HCT116 (cell line): Measurements from ENCODE around the gene SETD3. TPM values are rescaled to one million over a fixed set of nuclear protein-coding genes. Genes with fewer than 3 reads are reported as not detected.

Experiments
- ATAC-seq: fragments of 200-7000 bp; cut with Tn5 transposase; 2 replicates; pipeline ENCODE4 v1.9.1; 2020; ENCODE audit warnings: mild to moderate bottlenecking, moderate library complexity
- BruUV-seq: library from RNA; stranded (reverse); fragments of 400-500 nt; replicated peaks from 2 replicates; lab custom pipeline; 2021; lab: Mats Ljungman, UMichigan
- CTCF ChIA-PET: fragments of 300-600 bp; sonication (Branson Sonifier 250); formaldehyde crosslinking; loops from one replicate; lab custom pipeline; 2021; ENCODE audit warnings: antibody characterized with exemption; lab: Charles Lee
- POLR2A ChIA-PET: fragments of 300-600, 350-600 bp; sonication (Branson Sonifier 250); formaldehyde crosslinking; loops from one replicate; lab custom pipeline; 2021; ENCODE audit warnings: antibody characterized with exemption; lab: Charles Lee
- RAD21 ChIA-PET, 2 experiments: fragments of 300-600 bp; sonication (Branson Sonifier 250); formaldehyde crosslinking; loops; one replicate each; lab custom pipeline; 2023; ENCODE audit warnings: low total read pairs in 2 of 2; ENCODE audit not compliant: uncharacterized antibody in 2 of 2, unreplicated experiment in 2 of 2, low non-redundant PET in 1 of 2; lab: Charles Lee
- DNase-seq: peaks from one replicate; pipeline ENCODE4 v3.0.0-alpha.2; 2010; ENCODE audit warnings: low read depth, low spot score
- H2AFZ ChIP-seq: fragments of 200-600 bp; shearing (Covaris generic), sonication (generic); 2 replicates; pipeline ENCODE4 v1.6.1; 2017; ENCODE audit warnings: low read depth, mixed run types, mixed read lengths, antibody characterized with exemption, low read length; ENCODE audit not compliant: poor library complexity, severe bottlenecking
- H3K27ac ChIP-seq: 2 replicates; pipeline ENCODE4 v1.5.1; 2012; ENCODE audit warnings: low read depth, low read length
- H3K27me3 ChIP-seq: fragments of 200-600 bp; sonication (generic); 2 replicates; pipeline ENCODE4 v1.6.1; 2016; ENCODE audit warnings: mixed run types, low read length, mixed read lengths; ENCODE audit not compliant: insufficient read depth
- H3K36me3 ChIP-seq, 2 experiments: fragments of 200-500 bp in 1 of 2; fragments of 200-600 bp in 1 of 2; sonication (Bioruptor generic) in 1 of 2; sonication (generic) in 1 of 2; 2 replicates each; pipeline versions ENCODE4 v1.5.1 to v1.6.1; 2014 to 2016; ENCODE audit warnings: low read length in 2 of 2, inconsistent platforms in 1 of 2, mixed read lengths in 1 of 2, mixed run types in 1 of 2; ENCODE audit not compliant: insufficient read depth in 2 of 2, control insufficient read depth in 1 of 2
- H3K4me1 ChIP-seq, 2 experiments: fragments of 200-600 bp in 1 of 2; sonication (generic) in 1 of 2; 2 replicates each; pipeline versions ENCODE4 v1.5.1 to v1.6.1; 2012 to 2017; ENCODE audit warnings: low read length in 2 of 2, inconsistent platforms in 1 of 2, mild to moderate bottlenecking in 1 of 2, mixed read lengths in 1 of 2, mixed run types in 1 of 2, moderate library complexity in 1 of 2; ENCODE audit not compliant: insufficient read depth in 2 of 2, control insufficient read depth in 1 of 2
- H3K4me2 ChIP-seq: fragments of 200-600 bp; sonication (generic); 2 replicates; pipeline ENCODE4 v1.6.1; 2017; ENCODE audit warnings: mixed run types, low read length, mixed read lengths
- H3K4me3 ChIP-seq, 2 experiments: fragments of 200-600 bp in 1 of 2; sonication (generic) in 1 of 2; replicated peaks in 1 of 2; 2 replicates each; pipeline ENCODE4 v1.5.1; 2011 to 2016; ENCODE audit warnings: low read length in 2 of 2, control low read depth in 1 of 2, low read depth in 1 of 2, mild to moderate bottlenecking in 1 of 2, mixed read lengths in 1 of 2, mixed run types in 1 of 2
- H3K79me2 ChIP-seq: fragments of 200-600 bp; sonication (generic); 2 replicates; pipeline ENCODE4 v1.6.1; 2017; ENCODE audit warnings: mild to moderate bottlenecking, mixed run types, low read length, moderate library complexity, mixed read lengths; ENCODE audit not compliant: insufficient read depth
- H3K9ac ChIP-seq: fragments of 200-600 bp; sonication (generic); 2 replicates; pipeline ENCODE4 v1.6.1; 2016; ENCODE audit warnings: low read length, mixed read lengths
- H3K9me2 ChIP-seq: fragments of 200-600 bp; sonication (generic), shearing (Covaris generic); 2 replicates; pipeline ENCODE4 v1.6.1; 2017; ENCODE audit warnings: mixed run types, mild to moderate bottlenecking, moderate library complexity; ENCODE audit not compliant: insufficient read depth
- H3K9me3 ChIP-seq, 2 experiments: fragments of 200-500 bp in 1 of 2; fragments of 200-600 bp in 1 of 2; sonication (Bioruptor generic) in 1 of 2; sonication (generic) in 1 of 2; 2 replicates each; pipeline ENCODE4 v1.6.1; 2014 to 2017; ENCODE audit warnings: low read length in 2 of 2, mixed read lengths in 2 of 2, inconsistent platforms in 1 of 2, low read depth in 1 of 2, mild to moderate bottlenecking in 1 of 2, mixed run types in 1 of 2, moderate library complexity in 1 of 2; ENCODE audit not compliant: control insufficient read depth in 1 of 2, insufficient read depth in 1 of 2
- H4K20me1 ChIP-seq: fragments of 200-600 bp; sonication (generic), shearing (Covaris generic); 2 replicates; pipeline ENCODE4 v1.6.1; 2017; ENCODE audit warnings: mixed run types, mild to moderate bottlenecking, moderate library complexity; ENCODE audit not compliant: insufficient read depth
- CEBPB ChIP-seq: IDR thresholded peaks from 2 replicates; pipeline ENCODE4 v1.6.1; 2012; ENCODE audit warnings: low read depth
- CTCF ChIP-seq, 3 experiments: fragments of 200-600 bp in 1 of 3; sonication (generic) in 1 of 3; IDR thresholded peaks in 2 of 3; conservative IDR thresholded peaks in 1 of 3; 2 replicates each; pipeline ENCODE4 v1.5.1; 2012 to 2017; ENCODE audit warnings: low read depth in 2 of 3, low read length in 2 of 3, antibody characterized with exemption in 1 of 3, borderline replicate concordance in 1 of 3, control low read depth in 1 of 3, mild to moderate bottlenecking in 1 of 3, mixed read lengths in 1 of 3, mixed run types in 1 of 3, moderate library complexity in 1 of 3; ENCODE audit not compliant: insufficient read depth in 1 of 3
- FOSL1 ChIP-seq: IDR thresholded peaks from 2 replicates; pipeline ENCODE4 v1.6.1; 2012; ENCODE audit warnings: low read depth
- POLR2AphosphoS5 ChIP-seq: IDR thresholded peaks from 2 replicates; pipeline ENCODE4 v1.6.1; 2011; ENCODE audit warnings: mild to moderate bottlenecking, low read depth, low read length, moderate library complexity
- SRF ChIP-seq: IDR thresholded peaks from 2 replicates; pipeline ENCODE4 v1.6.1; 2012; ENCODE audit warnings: low read depth
- TCF7L2 ChIP-seq: IDR thresholded peaks from 2 replicates; pipeline ENCODE4 v1.7.0; 2011; ENCODE audit warnings: borderline replicate concordance, inconsistent platforms; ENCODE audit not compliant: insufficient read depth, insufficient read length; ENCODE audit errors: extremely low read depth
- intact Hi-C: fragments of 100-400 bp; cut with micrococcal nuclease; formaldehyde crosslinking; loops from 2 replicates; pipeline ENCODE4 v1.10.0; 2022
- total RNA-seq: library from RNA; stranded (reverse); gene quantifications from one replicate; pipeline ENCODE4 v1.2.1, GENCODE V29; 2021; ENCODE audit not compliant: unreplicated experiment
- TF ChIP-seq, protein P1 (sequence below): IDR thresholded peaks from 2 replicates; pipeline ENCODE4 v1.6.1; 2012; ENCODE audit warnings: low read depth
- TF ChIP-seq, protein P2 (sequence below): IDR thresholded peaks from 2 replicates; pipeline ENCODE4 v1.6.1; 2012

SETD3 gene
- total RNA-seq, 1 experiment from 2014 or later = 46.6 TPM

DNA sequence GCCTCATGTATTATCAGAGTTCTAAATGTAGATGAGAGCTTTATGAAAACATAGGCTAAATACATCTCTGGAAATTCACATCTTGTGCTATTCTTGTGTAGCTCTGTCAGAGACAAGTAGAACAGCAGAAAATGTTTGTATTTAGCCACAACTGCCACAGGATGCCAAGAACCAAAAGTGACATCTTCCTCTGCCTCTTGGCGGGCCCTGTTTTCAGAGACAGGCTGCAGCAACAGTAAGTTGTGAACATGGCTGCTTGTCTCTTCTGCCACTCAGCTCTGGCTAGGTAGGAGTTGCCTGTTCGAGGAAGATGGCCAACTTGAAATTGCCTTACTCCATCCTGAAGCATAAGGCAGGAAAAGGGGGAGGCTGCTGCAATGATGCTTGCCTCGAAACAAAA, 30.4 kb downstream of the SETD3 start:
- RAD21 ChIA-PET = no interaction called here
- no peaks in the 10 kb centered on the region for H3K79me2 ChIP-seq
- no peak overlapping the region for H3K9ac ChIP-seq
- H3K36me3 ChIP-seq = no peaks in the 10 kb centered on the region
- ATAC-seq (no peak), DNase-seq (no peak)
- H3K27ac ChIP-seq = no peak overlapping the region
- H3K4me1 ChIP-seq = no peaks in the 10 kb centered on the region
- H3K9me3 ChIP-seq = no peaks in the 10 kb centered on the region
- CTCF ChIA-PET = interaction anchor here (0.6 kb wide), 1 partner anchor 178 kb away, joined by 3 read pairs; the partner anchor contains the start of gene BCL11B
- POLR2A ChIA-PET = no interaction called here
- H3K4me3 ChIP-seq = no peak overlapping the region
- intact Hi-C loops = no loop called here
- H2AFZ ChIP-seq = no peak overlapping the region
- H4K20me1 ChIP-seq = no peaks in the 10 kb centered on the region
- no peaks in the 10 kb centered on the region for H3K9me2 ChIP-seq
- no peak for TF ChIP-seq SRF
- no peak for TF ChIP-seq TCF7L2
- no peak for TF ChIP-seq CEBPB
- TF ChIP-seq CTCF (IDR thresholded peaks at IDR 0.05 in 2 of 3, conservative IDR thresholded peaks at IDR 0.05 in 1 of 3; ENCODE audit: borderline replicate concordance in 1 of 3, insufficient read depth in 1 of 3, low read depth in 2 of 3, low read length in 2 of 3) = no peak
- TF ChIP-seq, all 23 proteins: peak for 0
- Histone ChIP-seq H3K4me2 (no peak overlapping the region), H3K27me3 (no peaks in the 10 kb centered on the region)
- BruUV-seq = no TSS peak

- RAD21 ChIA-PET = no interaction called here
- H2AFZ ChIP-seq = no peak overlapping the region
- no peak overlapping the region for H3K4me3 ChIP-seq
- H3K9me2 ChIP-seq = no peaks in the 10 kb centered on the region
- no peak for DNase-seq
- no TSS peak for BruUV-seq
- H4K20me1 ChIP-seq = no peaks in the 10 kb centered on the region
- no peaks in the 10 kb centered on the region for H3K27me3 ChIP-seq
- no peak overlapping the region for H3K9ac ChIP-seq
- H3K27ac ChIP-seq = no peak overlapping the region
- no peak overlapping the region for H3K4me2 ChIP-seq
- CTCF ChIA-PET = no interaction called here
- no peaks in the 10 kb centered on the region for H3K4me1 ChIP-seq
- POLR2A ChIA-PET = no interaction called here
- peaks cover 0 to 4% of the 10 kb centered on the region in 2 experiments; a peak in 1 of 4 replicates for H3K36me3 ChIP-seq
- intact Hi-C loops = no loop called here
- no peaks in the 10 kb centered on the region for H3K9me3 ChIP-seq
- no peaks in the 10 kb centered on the region for H3K79me2 ChIP-seq
- no peak for ATAC-seq
- TF ChIP-seq FOSL1 (no peak), CTCF (IDR thresholded peaks at IDR 0.05 in 2 of 3, conservative IDR thresholded peaks at IDR 0.05 in 1 of 3; ENCODE audit: borderline replicate concordance in 1 of 3, insufficient read depth in 1 of 3, low read depth in 2 of 3, low read length in 2 of 3) (no peak), POLR2AphosphoS5 (no peak)
- TF ChIP-seq, protein P1, sequence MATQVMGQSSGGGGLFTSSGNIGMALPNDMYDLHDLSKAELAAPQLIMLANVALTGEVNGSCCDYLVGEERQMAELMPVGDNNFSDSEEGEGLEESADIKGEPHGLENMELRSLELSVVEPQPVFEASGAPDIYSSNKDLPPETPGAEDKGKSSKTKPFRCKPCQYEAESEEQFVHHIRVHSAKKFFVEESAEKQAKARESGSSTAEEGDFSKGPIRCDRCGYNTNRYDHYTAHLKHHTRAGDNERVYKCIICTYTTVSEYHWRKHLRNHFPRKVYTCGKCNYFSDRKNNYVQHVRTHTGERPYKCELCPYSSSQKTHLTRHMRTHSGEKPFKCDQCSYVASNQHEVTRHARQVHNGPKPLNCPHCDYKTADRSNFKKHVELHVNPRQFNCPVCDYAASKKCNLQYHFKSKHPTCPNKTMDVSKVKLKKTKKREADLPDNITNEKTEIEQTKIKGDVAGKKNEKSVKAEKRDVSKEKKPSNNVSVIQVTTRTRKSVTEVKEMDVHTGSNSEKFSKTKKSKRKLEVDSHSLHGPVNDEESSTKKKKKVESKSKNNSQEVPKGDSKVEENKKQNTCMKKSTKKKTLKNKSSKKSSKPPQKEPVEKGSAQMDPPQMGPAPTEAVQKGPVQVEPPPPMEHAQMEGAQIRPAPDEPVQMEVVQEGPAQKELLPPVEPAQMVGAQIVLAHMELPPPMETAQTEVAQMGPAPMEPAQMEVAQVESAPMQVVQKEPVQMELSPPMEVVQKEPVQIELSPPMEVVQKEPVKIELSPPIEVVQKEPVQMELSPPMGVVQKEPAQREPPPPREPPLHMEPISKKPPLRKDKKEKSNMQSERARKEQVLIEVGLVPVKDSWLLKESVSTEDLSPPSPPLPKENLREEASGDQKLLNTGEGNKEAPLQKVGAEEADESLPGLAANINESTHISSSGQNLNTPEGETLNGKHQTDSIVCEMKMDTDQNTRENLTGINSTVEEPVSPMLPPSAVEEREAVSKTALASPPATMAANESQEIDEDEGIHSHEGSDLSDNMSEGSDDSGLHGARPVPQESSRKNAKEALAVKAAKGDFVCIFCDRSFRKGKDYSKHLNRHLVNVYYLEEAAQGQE = no peak
- TF ChIP-seq, protein P2, sequence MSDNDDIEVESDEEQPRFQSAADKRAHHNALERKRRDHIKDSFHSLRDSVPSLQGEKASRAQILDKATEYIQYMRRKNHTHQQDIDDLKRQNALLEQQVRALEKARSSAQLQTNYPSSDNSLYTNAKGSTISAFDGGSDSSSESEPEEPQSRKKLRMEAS = no peak
Measured at GRCh38 chr14:99447739-99448138, 32.9 kb downstream of the SETD3 start.
